NCI-H1417 treated with DMSO at 0.1 percent for 48 hours (cell line): ENCODE results near the gene GTPBP4.
A peak's percentile ranks its signal among the peaks of the same experiment; 100 is the strongest.
"Not testable (repeated sequence)": the region's sequence is repeated elsewhere in the genome, so short reads cannot be mapped to it uniquely, and the experiment has no call there.

Source experiments
- DNase-seq: peaks from one replicate; lab custom pipeline; 2025; lab: John Stamatoyannopoulos, UW

GTPBP4 gene

DNA sequence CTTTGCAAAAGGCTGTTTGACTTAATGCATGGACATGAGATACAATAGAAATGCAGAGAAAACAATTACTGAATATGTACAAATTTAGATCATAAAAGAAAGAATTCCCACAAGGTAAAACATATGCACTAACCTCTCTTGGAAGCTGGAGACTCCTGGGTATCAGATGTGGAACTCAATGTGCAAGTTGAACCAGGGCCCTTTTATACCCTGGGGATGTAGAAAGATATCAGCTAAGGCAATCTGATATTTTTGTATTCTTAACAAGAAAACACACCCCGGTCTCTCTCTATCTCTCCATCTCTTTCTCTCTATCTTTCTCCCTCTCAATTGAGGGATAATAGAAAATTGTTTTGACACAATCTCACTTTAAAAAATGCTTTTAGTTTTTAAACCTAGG lies 37.4 kb downstream of the GTPBP4 start, which contains the start of gene IDI2:
Gene IDI2, minus strand, starts transcription at position 177 of the 400 bp plus-strand sequence. CDS start 1,136 bp downstream, outside the sequence.
- DNase-seq, result no peak

DNA sequence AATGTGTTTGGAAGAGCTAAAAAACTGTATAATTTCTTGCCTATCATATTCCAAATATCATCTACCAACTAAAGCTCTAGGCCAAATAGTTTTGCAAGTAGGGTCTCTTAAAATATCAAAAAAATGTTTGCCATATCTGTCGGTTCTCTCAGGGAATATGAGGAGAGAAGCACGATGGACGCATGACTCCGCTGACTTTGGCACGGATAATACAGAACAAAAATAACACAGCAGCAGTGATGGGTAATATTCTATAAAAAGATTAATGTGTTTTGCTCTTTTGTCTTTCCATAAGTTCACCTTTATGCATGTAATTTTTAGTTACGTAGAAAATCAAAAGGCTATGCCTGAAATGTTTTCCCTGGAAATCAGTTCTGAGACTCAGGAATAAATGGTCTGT lies 38.3 kb downstream of the GTPBP4 start:
- no peak for DNase-seq

DNA sequence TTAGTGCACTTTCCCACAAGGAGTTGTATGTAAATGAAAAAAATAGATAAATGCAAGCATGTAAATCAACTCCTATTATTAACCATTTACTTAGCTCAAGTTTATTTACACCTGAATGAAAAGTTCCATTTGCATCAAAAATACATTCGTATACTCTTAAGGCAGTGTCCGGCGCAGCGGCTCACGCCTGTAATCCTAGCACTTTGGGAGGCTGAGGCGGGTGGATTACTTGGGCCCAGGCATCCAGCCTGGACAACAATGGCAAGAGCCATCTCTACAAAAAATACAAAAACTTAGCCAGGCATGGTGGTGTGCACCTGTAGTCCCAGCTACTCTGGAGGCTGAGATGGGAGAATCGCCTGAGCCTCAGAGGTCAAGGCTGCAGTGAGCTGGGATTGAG lies 41.6 kb downstream of the GTPBP4 start:
- no peak for DNase-seq

DNA sequence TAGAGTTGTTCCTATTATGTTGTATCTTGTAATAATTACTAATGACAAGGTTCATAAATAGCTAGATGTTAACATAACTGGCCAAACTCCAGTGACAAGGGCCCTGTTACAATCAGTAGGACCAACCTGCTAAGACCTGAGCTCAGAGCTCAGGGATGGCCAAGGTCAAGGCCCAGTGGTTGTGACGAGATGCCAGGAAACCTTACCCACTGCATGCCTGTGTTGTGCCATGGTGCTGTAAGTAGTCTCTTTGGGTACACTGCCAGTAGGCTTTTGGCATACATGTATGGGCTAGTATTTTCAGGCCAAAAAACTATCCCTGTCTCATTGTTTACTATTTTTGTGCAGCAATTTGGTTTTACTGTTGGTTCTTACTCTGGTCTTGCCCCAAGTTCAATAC lies 45.4 kb downstream of the GTPBP4 start:
- no peak for DNase-seq

DNA sequence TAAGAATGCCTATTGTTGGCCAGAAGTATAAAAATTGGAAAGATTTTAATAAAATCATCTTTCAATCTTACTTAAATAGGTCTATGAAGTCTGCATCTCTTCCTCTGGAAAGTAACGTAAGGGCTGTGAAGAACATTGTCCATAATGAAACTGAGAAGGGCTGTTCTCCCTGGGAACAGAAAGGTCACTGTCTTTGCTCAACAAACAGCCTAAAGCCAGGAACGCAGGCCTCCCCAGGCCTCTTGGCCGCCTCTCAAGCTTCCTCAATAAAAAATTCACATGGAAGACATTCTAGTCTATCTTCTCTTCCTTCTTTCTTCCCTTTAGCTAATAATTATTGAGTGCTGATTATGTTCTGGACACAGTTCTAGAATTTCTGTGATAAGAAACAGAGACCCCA lies 46.5 kb downstream of the GTPBP4 start:
- no peak for DNase-seq

DNA sequence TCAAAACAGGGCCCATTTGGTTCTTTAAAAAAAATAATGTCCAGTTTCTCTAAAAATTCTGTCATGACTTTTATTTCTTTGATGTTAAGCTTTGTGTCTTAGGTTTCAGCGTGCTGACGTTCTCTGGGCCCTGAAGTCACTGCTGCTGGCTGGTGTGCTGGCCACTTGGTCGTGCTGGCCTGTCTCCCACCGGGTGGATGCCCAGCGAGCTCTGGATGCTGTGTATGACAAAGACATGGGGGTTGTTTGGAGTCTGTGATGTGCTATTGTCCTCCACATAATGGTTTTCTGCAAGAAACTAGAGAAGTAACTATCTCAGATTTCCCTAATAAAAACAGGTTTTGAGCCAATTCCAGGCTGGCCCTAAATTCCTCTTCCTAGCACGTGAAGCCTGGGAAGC lies 47.0 kb downstream of the GTPBP4 start:
- DNase-seq, result no peak

DNA sequence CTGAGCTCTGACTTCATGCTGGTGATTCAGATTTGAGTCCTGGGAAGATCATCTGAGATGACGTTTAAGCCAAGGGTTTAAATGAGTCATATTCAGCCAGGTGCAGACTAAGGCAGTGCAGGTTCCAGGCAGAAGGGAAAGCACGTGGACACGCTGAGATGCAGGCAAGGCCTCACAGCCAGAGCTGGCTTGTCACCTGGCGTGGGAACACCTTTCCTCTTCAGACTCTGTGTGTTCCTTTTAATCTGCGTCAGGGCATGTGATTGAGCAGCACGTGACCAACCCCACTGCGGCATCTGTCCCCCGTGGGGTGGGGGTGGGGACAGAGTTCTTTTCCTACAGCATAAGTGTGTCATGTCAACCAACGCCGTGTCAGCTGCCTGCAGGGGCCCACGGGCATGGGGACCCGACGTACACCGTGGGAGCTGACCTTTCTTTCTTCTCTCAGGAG lies 48.1 kb downstream of the GTPBP4 start:
- DNase-seq, result no peak

DNA sequence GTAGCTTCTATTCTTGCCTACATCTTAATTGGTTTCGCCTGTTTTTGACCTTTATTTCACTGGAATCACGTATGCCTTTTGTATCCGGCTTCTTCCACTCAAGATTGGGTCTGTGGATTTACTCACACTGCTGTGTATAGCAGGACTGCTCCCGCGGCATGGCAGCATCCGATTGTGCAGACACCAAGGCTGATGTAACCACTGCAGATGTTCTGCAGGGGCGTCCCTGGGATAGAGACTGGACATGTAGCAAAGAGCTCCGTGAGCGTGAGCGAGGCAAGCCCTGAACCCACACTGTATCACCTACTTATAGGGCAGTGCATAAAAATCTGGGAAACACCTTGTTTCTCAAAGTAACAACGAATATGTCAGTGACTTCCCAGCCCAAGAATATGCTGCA lies 48.9 kb downstream of the GTPBP4 start:
- no peak for DNase-seq

DNA sequence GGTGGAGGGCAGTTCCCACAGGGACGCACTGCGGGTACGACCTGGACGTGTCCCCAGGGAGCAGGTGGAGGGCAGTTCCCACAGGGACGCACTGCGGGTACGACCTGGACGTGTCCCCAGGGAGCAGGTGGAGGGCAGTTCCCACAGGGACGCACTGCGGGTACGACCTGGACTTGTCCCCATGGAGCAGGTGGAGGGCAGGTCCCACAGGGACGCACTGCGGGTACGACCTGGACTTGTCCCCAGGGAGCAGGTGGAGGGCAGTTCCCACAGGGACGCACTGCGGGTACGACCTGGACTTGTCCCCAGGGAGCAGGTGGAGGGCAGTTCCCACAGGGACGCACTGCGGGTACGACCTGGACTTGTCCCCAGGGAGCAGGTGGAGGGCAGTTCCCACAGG lies 50.5 kb downstream of the GTPBP4 start:
- DNase-seq, result not testable (repeated sequence)

DNA sequence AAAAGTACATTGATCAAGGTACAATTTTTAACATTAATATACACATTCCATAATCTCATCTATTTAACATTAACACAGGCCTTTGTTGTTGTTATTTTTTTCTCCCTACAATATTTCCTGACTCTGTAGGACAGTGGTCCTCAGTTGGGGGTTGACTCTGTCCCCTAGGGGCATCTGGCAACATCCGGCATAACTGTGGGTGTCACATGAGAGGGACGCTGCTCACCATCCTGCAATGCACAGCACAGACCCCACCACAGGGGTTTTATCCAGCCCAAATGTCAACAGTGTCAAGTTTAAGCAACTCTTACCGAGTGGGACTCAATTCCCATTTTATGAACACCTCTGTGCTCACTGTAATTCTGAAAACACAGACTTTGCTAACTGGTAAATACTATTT lies 51.9 kb downstream of the GTPBP4 start:
- no peak for DNase-seq

DNA sequence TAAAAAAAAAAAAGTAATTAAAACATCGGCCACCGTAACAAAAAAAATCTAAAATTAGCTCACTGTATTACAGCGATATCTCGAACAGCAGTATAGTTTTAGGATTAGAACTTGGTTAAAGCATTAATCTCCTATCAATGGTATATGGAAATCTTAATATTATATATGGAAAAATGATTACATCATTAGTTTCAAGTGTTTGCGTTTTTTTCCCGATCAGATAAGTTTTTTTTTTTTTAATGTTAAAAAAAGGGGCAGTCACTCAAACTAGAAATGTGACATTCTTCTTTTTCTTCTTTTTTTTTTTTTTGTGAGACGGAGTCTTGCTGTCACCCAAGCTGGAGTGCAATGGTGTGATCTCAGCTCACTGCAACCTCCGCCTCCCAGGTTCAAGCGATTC lies 53.3 kb downstream of the GTPBP4 start:
- DNase-seq, result no peak

DNA sequence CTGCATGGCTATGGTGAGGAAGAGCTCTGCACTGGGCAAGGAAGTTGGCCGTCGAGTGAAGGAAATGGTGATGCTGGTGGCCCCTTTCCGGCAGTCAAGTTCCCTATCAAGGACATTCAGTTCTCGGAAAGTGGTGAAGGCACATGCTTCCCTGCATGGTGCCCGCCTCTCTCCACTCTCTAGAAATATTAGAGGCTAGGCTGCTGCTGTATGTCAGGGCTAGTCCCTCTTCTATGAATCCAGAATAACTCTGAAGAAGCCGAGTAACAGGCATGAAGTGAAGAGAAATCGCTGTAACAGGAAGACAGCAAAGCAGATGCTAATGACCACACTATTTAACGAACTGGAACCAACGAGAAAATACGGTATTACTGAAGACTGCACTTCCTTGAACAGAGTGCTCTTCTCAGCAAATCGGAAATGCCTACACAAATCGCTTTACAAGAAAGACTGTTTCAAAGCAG lies 55.3 kb downstream of the GTPBP4 start:
- no peak for DNase-seq

DNA sequence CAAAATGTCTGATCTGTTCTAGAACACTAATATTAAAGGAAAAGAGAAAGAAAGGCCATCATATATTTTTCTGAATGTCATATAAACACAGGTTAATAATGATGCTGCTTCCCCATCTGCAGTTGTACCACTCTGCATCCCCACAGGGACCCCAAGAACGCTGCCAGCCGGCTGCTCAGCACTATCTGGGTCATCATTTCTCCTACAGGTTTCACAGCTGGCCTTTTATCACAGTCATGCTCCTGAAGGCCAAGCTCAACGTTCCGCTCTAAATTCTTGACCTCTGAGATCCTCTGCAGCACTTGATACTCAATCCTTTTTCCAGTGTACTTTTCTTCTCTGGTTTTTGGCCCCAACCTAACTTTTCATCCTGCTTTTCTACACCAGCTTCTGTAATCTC lies 55.9 kb downstream of the GTPBP4 start:
- DNase-seq, result no peak

DNA sequence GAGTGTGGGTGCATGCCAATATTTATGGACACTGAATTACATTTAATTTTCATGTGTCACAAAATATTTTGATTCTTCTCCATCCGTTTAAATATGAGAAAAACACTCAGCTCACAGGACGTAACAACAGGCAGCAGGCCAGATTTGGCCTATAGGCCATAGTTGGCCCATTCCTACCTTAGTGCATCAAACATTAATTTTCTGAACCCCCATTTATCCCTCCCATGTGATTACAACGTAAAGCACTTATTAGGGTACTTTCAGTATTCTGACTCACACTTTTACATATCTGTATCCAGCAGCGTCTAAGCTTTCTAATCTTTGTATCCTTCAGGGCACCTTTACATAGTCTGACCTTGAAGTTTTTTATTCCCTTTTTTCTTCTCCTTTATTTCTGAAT lies 56.7 kb downstream of the GTPBP4 start:
- no peak for DNase-seq

DNA sequence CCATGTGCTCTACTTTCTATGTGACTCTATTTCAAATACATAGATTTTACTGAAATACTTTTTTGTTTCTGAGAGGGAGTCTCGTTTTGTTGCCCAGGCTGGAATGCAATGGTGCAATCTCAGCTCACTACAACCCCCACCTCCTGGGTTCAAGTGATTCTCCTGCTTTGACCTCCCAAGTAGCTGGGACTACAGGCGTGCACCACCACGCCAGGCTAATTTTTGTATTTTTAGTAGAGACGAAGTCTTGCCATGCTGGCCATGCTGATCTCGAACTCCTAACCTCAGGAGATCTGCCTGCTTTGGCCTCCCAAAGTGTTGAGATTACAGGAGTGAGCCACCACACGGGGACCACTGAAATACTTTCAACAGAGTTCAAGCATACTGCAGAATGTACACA lies 57.2 kb downstream of the GTPBP4 start:
- DNase-seq, result no peak

DNA sequence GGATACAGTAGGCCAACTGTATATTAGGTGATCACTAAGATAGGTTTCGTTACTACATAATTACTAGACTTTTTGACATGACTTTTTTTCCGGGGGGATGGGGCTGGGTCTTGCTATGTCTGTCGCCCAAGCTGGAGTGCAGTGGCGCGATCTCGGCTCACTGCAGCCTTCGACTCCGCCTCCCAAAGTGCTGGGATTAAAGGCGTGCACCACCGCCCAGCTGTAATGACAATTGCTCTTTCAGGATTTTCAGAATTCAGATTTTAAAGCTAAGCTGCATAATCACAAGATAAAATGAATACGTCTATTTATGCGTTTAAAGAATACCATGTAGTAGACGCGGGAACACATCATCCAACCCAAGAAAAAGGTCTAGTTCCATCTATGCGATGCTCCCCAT lies 59.7 kb downstream of the GTPBP4 start:
- DNase-seq, result no peak

DNA sequence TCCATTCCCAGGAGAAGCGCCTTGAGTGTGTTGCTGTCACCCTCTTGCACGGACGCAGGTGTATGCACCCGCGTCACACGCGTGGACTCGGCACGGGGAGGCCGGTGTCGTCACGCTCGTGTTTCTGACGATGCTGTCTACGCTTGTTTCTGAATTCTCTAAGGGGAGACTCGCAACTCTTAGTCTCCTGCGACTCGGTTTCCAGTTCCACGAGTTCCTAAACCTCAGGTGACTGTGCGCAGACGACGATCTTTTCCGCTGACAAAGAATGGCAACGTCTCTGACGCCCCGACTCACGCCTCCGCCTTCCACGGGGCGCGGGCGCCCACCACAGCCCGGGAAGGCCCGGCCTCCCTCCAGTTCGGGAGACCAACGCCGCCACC lies 60.1 kb downstream of the GTPBP4 start:
- DNase-seq, result no peak

DNA sequence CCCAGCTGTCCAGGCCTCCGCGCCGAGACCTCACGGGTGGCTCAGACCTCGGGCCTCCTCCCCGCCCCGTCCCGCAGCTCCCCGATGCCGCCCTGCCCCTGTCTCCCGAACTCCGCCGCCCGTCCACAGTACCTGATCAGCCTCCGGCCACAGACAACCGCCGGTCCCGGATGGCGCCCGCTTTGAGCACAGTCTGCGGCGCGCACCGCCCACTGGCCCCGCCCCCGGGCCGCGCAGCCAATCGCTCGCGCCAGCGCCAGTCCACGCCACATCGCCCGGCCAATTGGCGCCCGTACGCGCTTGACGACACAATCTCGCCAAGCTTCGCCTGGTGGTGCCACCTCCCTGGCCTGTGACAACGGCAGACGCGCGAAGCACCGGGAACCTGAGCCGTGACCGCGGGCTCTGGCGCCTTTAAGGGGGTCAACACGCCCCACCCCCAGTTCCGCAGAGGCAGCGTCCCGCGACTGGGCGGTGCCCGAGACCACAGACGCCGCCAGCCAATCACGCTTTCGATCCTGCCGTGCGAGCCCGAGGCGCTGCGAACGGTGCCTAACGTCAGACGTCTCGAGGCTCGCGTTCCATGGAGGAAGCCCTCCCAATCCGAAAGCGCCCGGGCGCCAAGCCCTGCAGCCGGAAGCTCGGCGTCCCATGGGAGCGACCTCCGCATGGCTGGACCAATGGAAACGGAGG lies 60.6 kb downstream of the GTPBP4 start, which contains the start of gene IDI1:
Gene IDI1, minus strand, starts transcription at position 388 of the 693 bp plus-strand sequence. Its CDS starts 116 bp downstream, at position 272.
- DNase-seq, result peak; percentile 70

DNA sequence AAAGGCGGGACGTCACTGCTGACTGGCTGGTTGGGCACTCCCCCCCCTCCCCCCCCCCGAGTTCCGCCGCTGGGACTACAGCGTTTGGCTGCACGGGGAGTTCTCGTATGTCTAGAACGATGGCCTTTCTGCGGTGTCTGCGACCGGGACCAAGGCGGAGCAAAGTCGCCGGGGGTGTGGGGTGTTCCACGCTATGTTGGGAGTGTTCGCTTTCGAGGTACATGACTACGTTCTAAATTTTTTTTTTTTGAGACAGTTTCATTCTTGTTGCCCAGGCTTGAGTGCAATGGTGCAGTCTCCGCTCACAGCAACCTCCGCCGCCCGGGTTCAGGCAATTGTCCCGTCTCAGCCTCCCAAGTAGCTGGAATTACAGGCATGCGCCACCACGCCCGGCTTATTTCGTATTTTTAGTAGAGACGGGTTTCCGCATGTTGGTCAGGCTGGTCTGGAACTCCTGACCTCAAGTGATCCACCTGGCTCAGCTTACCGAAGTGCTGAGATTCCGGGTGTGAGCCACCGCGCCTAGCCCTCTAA lies 61.3 kb downstream of the GTPBP4 start:
- DNase-seq, result no peak

DNA sequence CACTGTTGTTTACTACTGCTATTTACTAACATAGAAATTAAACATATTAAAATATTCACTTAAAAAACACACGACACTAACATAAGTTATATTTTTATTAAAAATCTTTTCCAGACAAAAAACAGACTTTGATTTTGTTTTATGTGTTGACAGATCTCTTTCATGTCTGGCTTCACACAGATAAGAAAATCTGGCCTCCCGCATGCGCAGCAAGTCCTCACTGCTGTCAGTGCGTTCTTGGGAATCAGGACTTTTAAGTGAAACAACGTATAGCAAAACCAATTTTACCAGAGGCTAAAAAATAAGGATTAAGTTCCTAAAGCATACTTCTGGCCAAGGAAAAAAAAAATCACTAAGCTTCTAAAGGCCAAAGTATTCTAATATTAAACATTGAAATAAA lies 61.9 kb downstream of the GTPBP4 start:
- DNase-seq, result no peak

DNA sequence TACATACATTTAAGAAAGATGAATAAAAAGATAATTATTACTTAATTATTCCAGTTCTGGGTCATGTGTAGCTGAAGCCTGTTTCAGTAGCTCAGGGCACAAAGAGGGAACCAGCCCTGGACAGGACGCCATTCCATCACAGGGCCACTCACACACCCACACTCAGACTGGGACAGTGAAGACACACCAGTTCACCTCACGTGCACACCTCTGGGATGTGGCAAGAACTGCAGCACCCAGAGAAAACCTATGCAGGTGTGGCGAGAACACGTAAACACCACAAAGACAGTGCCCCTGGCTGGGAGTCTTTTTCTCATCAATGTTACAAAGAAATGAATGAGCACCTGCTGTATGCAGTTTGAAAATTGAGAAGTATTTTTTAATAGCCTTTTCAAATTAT lies 62.3 kb downstream of the GTPBP4 start:
- DNase-seq, result no peak

DNA sequence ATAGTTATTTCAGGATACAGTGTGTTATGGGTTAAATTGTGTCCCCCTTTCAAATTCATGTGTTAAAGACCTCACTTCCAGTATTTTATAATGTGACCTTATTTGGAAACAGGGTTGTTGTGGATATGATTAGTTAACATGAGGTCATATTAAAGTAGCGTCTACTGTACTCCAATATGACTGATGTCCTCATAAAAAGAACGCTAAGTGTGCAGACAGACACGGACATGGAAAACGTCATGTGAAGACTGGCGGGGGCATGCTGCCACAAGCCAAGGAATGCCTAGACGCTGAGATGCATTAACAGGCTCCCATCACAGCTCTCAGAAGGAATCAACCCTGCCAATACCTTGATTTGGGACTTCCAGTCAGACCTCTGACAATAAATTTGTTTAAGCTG lies 66.5 kb downstream of the GTPBP4 start:
- no peak for DNase-seq

DNA sequence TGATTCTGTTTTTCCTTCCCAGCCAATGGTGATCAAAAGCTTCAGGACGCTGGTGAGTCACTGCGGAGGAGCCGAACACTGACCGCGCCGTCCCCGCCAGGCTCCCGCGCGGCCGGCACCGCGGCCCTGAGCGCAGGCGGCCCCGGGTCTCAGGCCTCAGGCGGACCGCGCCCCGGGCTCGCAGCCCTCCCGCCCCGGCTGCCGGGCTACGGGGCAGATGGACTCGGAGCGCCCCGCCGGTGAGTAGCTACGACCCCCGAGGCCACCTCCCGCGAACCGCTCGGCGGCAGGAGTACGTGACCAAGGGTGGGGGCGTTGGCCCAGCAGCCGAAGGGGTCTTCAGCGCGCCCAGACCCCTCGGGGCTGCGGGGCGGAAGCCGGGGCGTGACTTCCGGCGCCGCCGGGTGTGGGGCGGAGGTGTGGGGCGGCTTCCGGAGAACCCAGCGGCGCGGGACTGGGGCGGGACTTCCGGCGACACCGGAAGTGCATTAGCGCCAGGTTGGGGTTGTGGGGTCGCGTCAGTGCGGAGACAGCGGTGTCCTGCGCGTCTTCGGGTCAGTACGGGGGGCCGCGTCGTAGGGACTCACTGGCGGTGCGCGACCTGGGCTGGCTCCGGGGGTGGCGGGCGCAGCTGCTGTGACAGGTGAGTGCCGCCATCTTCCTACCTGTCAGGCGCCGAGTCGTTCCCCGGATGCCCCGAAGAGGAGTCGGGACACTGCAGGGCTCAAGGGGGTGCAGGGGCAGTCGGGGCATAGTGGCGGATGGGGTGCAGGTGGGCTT lies 68.3 kb downstream of the GTPBP4 start, which contains the start of gene WDR37:
Gene WDR37, plus strand, starts transcription at position 60 of the 780 bp plus-strand sequence. CDS start 15,771 bp downstream, outside the sequence.
- peak; percentile 0 for DNase-seq
